IMR-90 (cell line): Measurements from ENCODE around the gene ZBTB32.

Experiments used
- FOS ChIP-seq: fragments of 150-350 bp; IDR thresholded peaks from 2 replicates; pipeline ENCODE4 v1.6.1; 2016; ENCODE audit warnings: low read depth, low read length
- POLR2A ChIP-seq: IDR thresholded peaks from 2 replicates; pipeline ENCODE4 v1.6.1; 2012; ENCODE audit warnings: mild to moderate bottlenecking, low read depth, low read length
- RAD21 ChIP-seq: IDR thresholded peaks from 2 replicates; pipeline ENCODE4 v1.6.1; 2012; ENCODE audit warnings: low read length, improper control_type of control experiment
- RFX5 ChIP-seq: IDR thresholded peaks from 2 replicates; pipeline ENCODE4 v1.8.0; 2012; ENCODE audit warnings: low read depth, mild to moderate bottlenecking, low read length, moderate library complexity
- TF ChIP-seq, protein P1 (sequence below): conservative IDR thresholded peaks from 2 replicates; pipeline ENCODE4 v1.5.1; 2012; ENCODE audit warnings: mild to moderate bottlenecking, low read depth, low read length, improper control_type of control experiment
- TF ChIP-seq, protein P2 (sequence below): fragments of 150-350 bp; IDR thresholded peaks from 2 replicates; pipeline ENCODE4 v1.6.1; 2017; ENCODE audit warnings: mild to moderate bottlenecking, antibody characterized with exemption, low read length, low read depth

DNA sequence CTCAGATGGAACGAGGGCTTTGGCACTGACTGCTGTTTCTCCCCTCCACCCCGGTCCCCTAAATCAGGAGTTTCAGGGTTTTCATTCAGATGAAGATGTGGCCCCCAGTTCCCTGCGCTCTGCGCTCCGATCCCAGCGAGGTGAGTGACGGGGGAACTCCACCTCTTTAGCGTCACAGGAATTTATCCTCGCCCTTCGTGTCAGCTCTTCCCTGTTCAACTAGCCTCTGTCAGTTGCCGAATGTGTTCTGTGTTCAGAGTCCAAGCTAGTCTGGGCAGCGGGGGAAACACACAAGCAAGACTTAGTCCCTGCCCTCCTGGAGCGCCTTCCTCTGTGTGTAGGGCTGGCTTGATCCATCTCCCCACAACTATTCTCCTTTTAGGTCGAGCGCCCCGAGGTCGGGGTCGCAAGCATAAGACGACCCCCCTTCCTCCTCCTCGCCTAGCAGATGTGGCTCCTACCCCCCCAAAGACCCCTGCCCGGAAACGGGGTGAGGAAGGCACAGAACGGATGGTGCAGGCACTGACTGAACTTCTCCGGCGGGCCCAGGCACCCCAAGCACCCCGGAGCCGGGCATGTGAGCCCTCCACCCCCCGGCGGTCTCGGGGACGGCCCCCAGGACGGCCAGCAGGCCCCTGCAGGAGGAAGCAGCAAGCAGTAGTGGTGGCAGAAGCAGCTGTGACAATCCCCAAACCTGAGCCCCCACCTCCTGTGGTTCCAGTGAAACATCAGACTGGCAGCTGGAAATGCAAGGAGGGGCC, 15.2 kb downstream of the ZBTB32 start:
- TF ChIP-seq, protein P1, sequence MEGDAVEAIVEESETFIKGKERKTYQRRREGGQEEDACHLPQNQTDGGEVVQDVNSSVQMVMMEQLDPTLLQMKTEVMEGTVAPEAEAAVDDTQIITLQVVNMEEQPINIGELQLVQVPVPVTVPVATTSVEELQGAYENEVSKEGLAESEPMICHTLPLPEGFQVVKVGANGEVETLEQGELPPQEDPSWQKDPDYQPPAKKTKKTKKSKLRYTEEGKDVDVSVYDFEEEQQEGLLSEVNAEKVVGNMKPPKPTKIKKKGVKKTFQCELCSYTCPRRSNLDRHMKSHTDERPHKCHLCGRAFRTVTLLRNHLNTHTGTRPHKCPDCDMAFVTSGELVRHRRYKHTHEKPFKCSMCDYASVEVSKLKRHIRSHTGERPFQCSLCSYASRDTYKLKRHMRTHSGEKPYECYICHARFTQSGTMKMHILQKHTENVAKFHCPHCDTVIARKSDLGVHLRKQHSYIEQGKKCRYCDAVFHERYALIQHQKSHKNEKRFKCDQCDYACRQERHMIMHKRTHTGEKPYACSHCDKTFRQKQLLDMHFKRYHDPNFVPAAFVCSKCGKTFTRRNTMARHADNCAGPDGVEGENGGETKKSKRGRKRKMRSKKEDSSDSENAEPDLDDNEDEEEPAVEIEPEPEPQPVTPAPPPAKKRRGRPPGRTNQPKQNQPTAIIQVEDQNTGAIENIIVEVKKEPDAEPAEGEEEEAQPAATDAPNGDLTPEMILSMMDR: no peak
- TF ChIP-seq RFX5 (no peak), POLR2A (no peak), RAD21 (no peak), FOS (no peak)
- TF ChIP-seq, protein P2, sequence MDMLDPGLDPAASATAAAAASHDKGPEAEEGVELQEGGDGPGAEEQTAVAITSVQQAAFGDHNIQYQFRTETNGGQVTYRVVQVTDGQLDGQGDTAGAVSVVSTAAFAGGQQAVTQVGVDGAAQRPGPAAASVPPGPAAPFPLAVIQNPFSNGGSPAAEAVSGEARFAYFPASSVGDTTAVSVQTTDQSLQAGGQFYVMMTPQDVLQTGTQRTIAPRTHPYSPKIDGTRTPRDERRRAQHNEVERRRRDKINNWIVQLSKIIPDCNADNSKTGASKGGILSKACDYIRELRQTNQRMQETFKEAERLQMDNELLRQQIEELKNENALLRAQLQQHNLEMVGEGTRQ: no peak
